Measurements from ENCODE around the gene MTSS2. TPM values are rescaled to one million over a fixed set of nuclear protein-coding genes. Genes with fewer than 3 reads are reported as not detected.

MTSS2 gene
- total RNA-seq, 3 donors from 2014 or later (not counting 1 experiment from before 2014, with no cell fraction given): 3.8 to 8.8 (median 4.4) TPM

DNA sequence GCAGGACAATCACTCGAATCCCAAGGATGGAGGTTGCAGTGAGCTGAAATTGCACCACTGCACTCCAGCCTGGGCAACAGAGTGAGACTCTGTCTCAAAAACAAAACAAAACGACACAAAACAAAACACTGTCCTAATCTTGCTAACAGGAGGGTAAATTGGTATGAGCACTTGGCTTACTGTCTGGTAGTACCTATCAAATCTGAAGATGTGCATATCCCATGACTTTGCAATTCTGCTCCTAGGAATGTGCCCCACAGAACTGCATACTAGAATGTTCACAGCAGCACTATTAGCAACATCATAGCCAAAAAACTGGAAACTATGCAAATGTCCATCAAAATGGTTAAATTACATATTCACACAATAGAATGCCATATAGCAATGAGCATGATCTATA lies 15.7 kb downstream of the MTSS2 start:
- WGBS (ENCODE audit: insufficient coverage): 79% methylated on average over 2 of the region's 2 CpGs

DNA sequence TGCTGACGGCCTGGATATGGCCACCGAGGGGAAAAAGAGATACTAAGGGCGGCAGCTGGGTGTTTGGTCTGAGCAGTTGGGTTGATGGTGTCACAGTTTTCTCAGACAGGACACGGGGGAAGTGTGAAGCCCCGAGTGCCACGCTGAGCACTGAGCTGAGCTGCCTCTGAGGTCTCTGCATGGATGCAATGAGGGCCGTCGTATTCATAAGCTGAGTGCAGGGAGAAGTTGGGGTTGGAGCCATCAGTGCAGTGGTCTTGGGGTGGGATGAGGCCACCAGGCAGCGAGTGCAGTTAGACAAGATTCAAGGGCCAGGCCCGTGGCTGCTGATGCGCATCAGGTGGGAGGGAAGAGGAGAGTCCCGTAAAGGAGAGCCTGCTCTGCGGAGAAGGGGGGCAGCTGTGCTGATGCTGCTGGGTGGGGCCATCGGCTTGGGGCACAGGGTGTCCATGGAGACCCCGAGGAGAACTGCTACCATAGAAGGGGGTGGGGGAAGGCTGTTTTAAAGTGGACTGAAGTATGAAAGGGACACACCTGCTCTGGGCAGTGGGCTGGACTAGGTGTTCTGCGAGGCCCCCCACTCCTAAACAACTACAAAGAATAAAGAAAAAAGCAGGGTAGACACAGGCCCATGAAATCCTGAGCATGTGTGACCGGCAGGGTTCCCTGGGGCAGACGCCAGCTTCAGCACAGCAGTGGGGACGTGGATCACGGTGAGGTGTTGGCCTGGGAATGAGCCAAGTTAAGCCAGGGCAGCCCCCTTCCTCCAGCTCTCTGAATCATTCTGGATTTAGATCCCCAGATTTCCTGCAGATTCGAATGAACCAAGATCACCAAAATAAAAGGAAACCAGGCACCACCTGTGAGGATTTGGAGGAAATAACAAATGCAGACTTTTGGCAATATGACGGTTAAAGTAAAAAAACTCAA lies 19.8 kb downstream of the MTSS2 start:
- H3K27me3 Mint-ChIP-seq (ENCODE audit: low read depth in 2 of 2): no peaks in the 10 kb centered on the region
- Histone ChIP-seq H3K9me3 (ENCODE audit: control insufficient read depth, insufficient read depth, low read length) (no peaks in the 10 kb centered on the region), H3K27ac (ENCODE audit: low read length) (no peak overlapping the region), H3K4me3 (ENCODE audit: low read length) (no peak overlapping the region), H3K36me3 (ENCODE audit: control insufficient read depth, insufficient read depth, low read length) (no peaks in the 10 kb centered on the region), H3K4me1 (ENCODE audit: control insufficient read depth, insufficient read depth, low read length) (no peaks in the 10 kb centered on the region), H3K27me3 (ENCODE audit: control insufficient read depth, insufficient read depth, low read length) (no peaks in the 10 kb centered on the region)
- H3K4me1 Mint-ChIP-seq: no peaks in the 10 kb centered on the region
- WGBS (ENCODE audit: insufficient coverage): 83% methylated on average over 21 of the region's 22 CpGs
- no peaks in the 10 kb centered on the region for H3K9me3 Mint-ChIP-seq
- intact Hi-C loops (cut with micrococcal nuclease): no loop called here
- DNase-seq (no peak), ATAC-seq (no peak)
- H3K36me3 Mint-ChIP-seq: no peaks in the 10 kb centered on the region
- no peak overlapping the region for H3K4me3 Mint-ChIP-seq
- no peak overlapping the region for H3K27ac Mint-ChIP-seq
- TF ChIP-seq, protein P1, sequence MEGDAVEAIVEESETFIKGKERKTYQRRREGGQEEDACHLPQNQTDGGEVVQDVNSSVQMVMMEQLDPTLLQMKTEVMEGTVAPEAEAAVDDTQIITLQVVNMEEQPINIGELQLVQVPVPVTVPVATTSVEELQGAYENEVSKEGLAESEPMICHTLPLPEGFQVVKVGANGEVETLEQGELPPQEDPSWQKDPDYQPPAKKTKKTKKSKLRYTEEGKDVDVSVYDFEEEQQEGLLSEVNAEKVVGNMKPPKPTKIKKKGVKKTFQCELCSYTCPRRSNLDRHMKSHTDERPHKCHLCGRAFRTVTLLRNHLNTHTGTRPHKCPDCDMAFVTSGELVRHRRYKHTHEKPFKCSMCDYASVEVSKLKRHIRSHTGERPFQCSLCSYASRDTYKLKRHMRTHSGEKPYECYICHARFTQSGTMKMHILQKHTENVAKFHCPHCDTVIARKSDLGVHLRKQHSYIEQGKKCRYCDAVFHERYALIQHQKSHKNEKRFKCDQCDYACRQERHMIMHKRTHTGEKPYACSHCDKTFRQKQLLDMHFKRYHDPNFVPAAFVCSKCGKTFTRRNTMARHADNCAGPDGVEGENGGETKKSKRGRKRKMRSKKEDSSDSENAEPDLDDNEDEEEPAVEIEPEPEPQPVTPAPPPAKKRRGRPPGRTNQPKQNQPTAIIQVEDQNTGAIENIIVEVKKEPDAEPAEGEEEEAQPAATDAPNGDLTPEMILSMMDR (IDR thresholded peaks at IDR 0.05): no peak

More for the DNA sequence above, 15.7 kb downstream of the MTSS2 start:
- Histone ChIP-seq H3K27ac (ENCODE audit: low read length) (no peak overlapping the region), H3K36me3 (ENCODE audit: control insufficient read depth, insufficient read depth, low read length) (no peaks in the 10 kb centered on the region), H3K9me3 (ENCODE audit: control insufficient read depth, insufficient read depth, low read length) (no peaks in the 10 kb centered on the region), H3K27me3 (ENCODE audit: control insufficient read depth, insufficient read depth, low read length) (no peaks in the 10 kb centered on the region), H3K4me3 (ENCODE audit: low read length) (no peak overlapping the region), H3K4me1 (ENCODE audit: control insufficient read depth, insufficient read depth, low read length) (no peaks in the 10 kb centered on the region)
- no peaks in the 10 kb centered on the region for H3K9me3 Mint-ChIP-seq
- TF ChIP-seq, protein P1 (IDR thresholded peaks at IDR 0.05): no peak
- H3K36me3 Mint-ChIP-seq: no peaks in the 10 kb centered on the region
- H3K27ac Mint-ChIP-seq: no peak overlapping the region
- no peak overlapping the region for H3K4me3 Mint-ChIP-seq
- ATAC-seq: no peak
- no peaks in the 10 kb centered on the region for H3K4me1 Mint-ChIP-seq
- intact Hi-C loops (cut with micrococcal nuclease): no loop called here
- no peaks in the 10 kb centered on the region for H3K27me3 Mint-ChIP-seq (ENCODE audit: low read depth in 2 of 2)
- DNase-seq: no peak

DNA sequence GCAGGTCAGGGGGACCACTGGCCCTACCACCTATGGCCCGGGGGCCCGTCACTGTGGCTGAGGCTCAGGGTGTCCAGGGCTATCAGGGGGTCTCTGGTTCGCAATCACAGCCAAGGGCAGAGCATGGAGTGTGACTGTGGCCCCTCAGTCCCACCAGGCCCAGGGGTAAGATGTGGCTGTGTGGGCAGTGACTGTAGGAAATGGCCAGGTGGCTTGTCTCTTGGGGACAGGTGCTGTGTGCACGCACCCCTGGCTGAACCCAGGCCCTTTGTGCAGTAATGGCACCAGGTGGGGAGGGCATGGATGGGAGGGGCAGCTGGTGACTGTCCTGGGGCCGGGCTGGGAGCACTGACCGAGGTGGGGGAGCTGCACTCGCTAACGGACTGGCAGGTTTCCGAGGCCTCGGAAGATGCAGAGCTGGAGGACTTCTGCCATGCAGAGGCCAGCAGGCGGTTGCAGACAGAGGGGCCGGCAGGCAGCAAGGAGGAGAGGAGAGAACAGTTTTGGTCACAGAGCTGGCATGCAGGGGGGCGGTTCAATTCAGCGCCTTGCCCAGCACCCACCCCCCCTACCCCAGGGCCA lies 20.6 kb downstream of the MTSS2 start:
- Histone ChIP-seq H3K4me3 (ENCODE audit: low read length) (no peak overlapping the region), H3K36me3 (ENCODE audit: control insufficient read depth, insufficient read depth, low read length) (no peaks in the 10 kb centered on the region), H3K4me1 (ENCODE audit: control insufficient read depth, insufficient read depth, low read length) (no peaks in the 10 kb centered on the region), H3K27ac (ENCODE audit: low read length) (no peak overlapping the region), H3K27me3 (ENCODE audit: control insufficient read depth, insufficient read depth, low read length) (no peaks in the 10 kb centered on the region), H3K9me3 (ENCODE audit: control insufficient read depth, insufficient read depth, low read length) (no peaks in the 10 kb centered on the region)
- Mint-ChIP-seq H3K4me3 (no peak overlapping the region), H3K36me3 (no peaks in the 10 kb centered on the region), H3K4me1 (no peaks in the 10 kb centered on the region), H3K27me3 (ENCODE audit: low read depth in 2 of 2) (no peaks in the 10 kb centered on the region), H3K27ac (no peak overlapping the region), H3K9me3 (no peaks in the 10 kb centered on the region)
- ATAC-seq (no peak), DNase-seq (no peak)
- intact Hi-C loops (cut with micrococcal nuclease): no loop called here
- TF ChIP-seq, protein P1 (IDR thresholded peaks at IDR 0.05): no peak
- 91% methylated on average over 13 of the region's 14 CpGs for WGBS (ENCODE audit: insufficient coverage)
